GM19099 (cell line): ENCODE data around the gene DIDO1.

Source experiments
- POLR2A ChIP-seq: IDR thresholded peaks from 3 replicates; pipeline ENCODE4 v1.6.1; 2011; ENCODE audit warnings: low read depth; ENCODE audit not compliant: insufficient read length; ENCODE audit errors: extremely low read depth

DIDO1 gene

GRCh38 chr20:62858058-62858830, 68.1 kb downstream of the DIDO1 start:
- TF ChIP-seq POLR2A = no peak

- TF ChIP-seq POLR2A = no peak
Measured at GRCh38 chr20:62856931-62857619, 69.2 kb downstream of the DIDO1 start.

GRCh38 chr20:62855120-62855519, 71.2 kb downstream of the DIDO1 start:
- TF ChIP-seq POLR2A = no peak

DNA sequence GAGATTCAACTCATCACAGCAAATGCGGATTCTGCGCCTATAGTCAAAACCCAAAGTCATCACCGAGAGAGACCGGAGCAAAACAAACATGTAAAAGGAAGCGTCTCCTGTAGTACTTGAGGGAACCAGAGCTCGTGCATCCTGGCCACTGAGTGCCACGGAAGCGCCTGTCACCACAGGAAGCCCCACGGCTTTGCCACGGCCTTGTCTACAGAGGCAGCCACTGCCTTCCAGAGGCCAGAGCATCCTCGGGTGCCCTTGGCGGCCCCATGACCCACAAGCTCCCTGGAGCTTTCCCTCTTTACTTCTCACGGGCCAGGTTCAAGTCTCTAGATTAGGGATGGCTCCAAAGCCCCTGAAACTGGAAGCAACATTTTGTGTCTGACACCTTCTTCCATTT, 72.2 kb downstream of the DIDO1 start:
- no peak for TF ChIP-seq POLR2A

GRCh38 chr20:62852841-62853240, 73.5 kb downstream of the DIDO1 start:
- no peak for TF ChIP-seq POLR2A

- no peak for TF ChIP-seq POLR2A
Measured at GRCh38 chr20:62852196-62852595, 74.1 kb downstream of the DIDO1 start.

DNA sequence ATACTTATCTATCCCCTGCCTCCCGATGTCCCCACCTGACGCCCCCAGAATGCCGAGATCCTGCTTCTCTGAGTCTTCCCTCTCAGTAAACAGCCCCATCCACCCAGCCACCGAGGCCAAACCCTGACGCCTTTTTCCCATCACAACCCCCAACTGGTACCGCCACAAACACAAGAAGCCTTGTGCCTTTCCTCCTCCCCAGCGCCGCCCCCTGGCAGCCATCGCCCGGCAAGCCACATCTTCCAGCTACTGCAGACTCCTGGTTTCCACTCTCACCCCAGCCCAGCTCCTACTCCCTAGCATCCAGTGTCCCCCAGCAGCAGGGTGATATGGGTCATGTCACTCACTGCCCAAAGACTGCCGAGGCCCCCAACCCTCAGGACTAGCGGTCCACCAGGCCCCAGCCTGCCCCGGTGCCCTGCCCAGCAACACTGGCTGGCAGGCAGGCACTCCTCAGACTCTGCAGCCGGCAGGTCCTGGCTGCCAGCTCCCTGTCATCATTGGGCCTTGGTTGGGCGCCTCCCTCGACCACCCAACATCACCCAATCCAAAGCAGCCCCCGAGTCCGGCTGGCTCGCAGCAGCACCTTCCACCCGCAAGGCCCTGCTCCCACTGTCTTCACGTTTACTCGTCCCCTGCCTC, 75.9 kb downstream of the DIDO1 start:
- no peak for TF ChIP-seq POLR2A

DNA sequence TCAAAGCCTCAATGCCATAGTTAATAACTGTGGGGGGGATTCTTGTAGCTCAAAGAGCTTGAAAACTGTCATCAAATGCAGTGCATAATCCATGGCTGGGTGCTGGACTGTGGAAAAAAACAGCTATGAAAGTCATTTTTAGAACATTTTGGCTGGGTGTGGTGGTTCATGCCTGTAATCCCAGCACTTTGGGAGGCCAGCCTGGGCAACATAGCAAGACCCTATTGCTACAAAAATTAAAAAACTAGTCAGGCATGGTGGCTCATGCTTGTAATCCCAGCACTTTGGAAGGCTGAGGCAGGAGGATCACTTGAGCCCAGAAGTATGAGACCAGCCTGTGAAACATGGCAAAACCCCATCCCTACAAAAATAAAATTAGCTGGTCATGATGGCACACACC, 76.9 kb downstream of the DIDO1 start:
- no peak for TF ChIP-seq POLR2A

- TF ChIP-seq POLR2A = no peak
Measured at GRCh38 chr20:62846166-62846890, 80.0 kb downstream of the DIDO1 start.

DNA sequence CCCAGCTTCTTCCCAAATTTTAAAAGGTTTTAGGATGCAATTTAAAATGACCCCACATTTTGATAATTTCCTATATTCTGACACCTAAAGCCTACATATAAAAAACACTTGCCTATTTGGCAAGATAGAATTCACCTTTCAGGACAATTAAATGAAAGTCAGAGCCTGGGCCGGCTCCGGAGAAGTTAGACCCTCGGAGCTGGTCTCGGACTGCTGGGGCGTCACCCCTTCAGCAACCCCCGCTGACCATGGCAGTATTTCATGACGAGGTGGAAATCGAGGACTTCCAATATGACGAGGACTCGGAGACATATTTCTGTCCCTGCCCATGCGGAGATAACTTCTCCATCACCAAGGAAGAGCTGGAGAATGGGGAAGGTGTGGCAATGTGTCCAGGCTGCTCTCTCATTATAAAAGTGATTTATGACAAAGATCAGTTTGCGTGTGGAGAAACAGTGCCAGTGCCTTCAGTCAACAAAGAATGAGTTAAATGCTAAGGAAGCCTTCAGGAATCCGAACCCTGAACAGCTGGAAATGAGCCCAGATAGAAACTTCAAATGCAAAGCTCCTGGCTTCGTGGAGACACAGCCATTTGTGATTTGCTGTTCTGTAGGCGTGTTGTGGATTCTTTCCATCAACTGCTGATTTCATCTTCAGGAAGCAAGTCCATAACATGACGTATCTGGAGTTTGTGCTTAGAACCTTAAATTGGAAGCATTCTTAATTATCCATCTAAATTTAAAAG, 80.7 kb downstream of the DIDO1 start:
- no peak for TF ChIP-seq POLR2A

DNA sequence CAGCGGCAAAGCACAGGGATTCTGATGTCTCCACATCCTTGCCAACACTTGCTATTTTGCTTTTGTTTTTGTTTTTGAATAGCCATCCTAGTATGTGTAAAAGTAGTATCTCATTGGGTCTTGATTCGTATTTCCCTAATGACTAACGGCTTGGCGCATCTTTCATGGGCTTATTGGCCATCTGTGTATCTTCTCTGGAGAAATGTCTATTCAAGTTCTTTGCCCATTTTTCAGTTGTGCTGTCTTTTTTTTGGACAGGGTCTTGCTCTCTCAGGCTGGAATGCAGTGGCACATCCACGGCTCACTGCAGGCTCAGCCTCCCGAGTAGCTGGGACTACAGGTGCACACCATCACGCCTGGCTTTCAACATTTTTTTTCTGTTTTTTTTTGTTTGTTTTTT, 82.1 kb downstream of the DIDO1 start:
- no peak for TF ChIP-seq POLR2A

GRCh38 chr20:62843656-62844055, 82.6 kb downstream of the DIDO1 start:
- TF ChIP-seq POLR2A = no peak

DNA sequence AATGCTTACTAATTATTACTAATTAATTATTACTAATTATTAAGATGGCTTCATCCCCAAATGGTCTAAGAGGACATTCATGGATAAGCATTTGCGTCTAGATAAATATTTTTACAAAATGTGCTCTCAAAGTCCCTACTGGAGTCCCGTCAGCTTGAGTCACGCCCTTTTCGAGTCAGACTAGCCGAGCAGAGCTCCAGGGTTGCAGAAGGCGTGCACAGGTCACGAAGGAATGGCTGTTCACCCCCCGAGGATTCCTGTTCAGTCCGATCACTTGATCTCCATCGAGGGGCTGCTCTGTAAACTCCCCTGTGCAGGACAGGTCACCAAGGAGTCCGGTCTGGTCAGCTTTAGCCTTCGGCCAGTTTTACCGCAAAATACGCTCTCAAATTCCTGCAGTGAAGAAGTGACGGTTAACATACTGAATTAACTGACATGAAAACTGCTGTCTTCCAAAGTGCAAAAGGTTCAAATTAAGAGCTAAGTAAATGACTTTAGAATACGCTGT, 84.5 kb downstream of the DIDO1 start:
- TF ChIP-seq POLR2A = no peak
